HEK293 (cell line): ENCODE data around the gene FGFRL1.

Experiments used
- REST ChIP-seq: fragments of 450-650 bp; formaldehyde crosslinking; IDR thresholded peaks from 2 replicates; pipeline ENCODE4 v1.5.1; 2016; ENCODE audit warnings: missing biosample characterization, missing genetic modification characterization
- TF ChIP-seq, protein P1 (sequence below): sonication (generic); formaldehyde crosslinking; IDR thresholded peaks from 2 replicates; pipeline ENCODE4 v1.8.1; 2022; ENCODE audit warnings: mild to moderate bottlenecking, moderate library complexity, missing genetic modification reagents

- TF ChIP-seq REST (tag by site-specific recombination) = no peak
- TF ChIP-seq, protein P1, sequence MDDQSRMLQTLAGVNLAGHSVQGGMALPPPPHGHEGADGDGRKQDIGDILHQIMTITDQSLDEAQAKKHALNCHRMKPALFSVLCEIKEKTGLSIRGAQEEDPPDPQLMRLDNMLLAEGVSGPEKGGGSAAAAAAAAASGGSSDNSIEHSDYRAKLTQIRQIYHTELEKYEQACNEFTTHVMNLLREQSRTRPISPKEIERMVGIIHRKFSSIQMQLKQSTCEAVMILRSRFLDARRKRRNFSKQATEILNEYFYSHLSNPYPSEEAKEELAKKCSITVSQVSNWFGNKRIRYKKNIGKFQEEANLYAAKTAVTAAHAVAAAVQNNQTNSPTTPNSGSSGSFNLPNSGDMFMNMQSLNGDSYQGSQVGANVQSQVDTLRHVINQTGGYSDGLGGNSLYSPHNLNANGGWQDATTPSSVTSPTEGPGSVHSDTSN (CRISPR knock-in tag) = no peak
Observed at GRCh38 chr4:962231-963208, 48.9 kb upstream of the FGFRL1 start.
